NOMO-1 (cell line): ENCODE measurements around the gene MAB21L4.
A peak's percentile ranks its signal among the peaks of the same experiment; 100 is the strongest.

Experiments used
- DNase-seq, 2 experiments: peaks; one replicate each; lab custom pipeline; 2025; ENCODE audit not compliant: unreplicated experiment in 2 of 2; lab: John Stamatoyannopoulos, UW

Gene MAB21L4

GRCh38 chr2:240898108-240898730 lies 2.3 kb upstream of the MAB21L4 start:
- no peak for DNase-seq

GRCh38 chr2:240896871-240897692 lies 1.1 kb upstream of the MAB21L4 start:
- DNase-seq: no peak

GRCh38 chr2:240896394-240896793 lies 438 bp upstream of the MAB21L4 start:
- DNase-seq: no peak

GRCh38 chr2:240894836-240895558 lies 959 bp downstream of the MAB21L4 start:
- no peak for DNase-seq

GRCh38 chr2:240894006-240894405 lies 1.9 kb downstream of the MAB21L4 start:
- DNase-seq: no peak

GRCh38 chr2:240893363-240893844 lies 2.6 kb downstream of the MAB21L4 start:
- no peak for DNase-seq

- no peak for DNase-seq
Measured at GRCh38 chr2:240892925-240893324, 3.0 kb downstream of the MAB21L4 start.

- no peak for DNase-seq
Measured at GRCh38 chr2:240892356-240892755, 3.6 kb downstream of the MAB21L4 start.

- no peak for DNase-seq
Measured at GRCh38 chr2:240891492-240892340, 4.2 kb downstream of the MAB21L4 start.

- DNase-seq: no peak
Measured at GRCh38 chr2:240890691-240891090, 5.3 kb downstream of the MAB21L4 start.

- DNase-seq: no peak
Measured at GRCh38 chr2:240889601-240890560, 6.1 kb downstream of the MAB21L4 start.

- DNase-seq: no peak
Measured at GRCh38 chr2:240888890-240889573, 6.9 kb downstream of the MAB21L4 start.

GRCh38 chr2:240888130-240888889 lies 7.6 kb downstream of the MAB21L4 start:
- DNase-seq: no peak

GRCh38 chr2:240887631-240888030 lies 8.3 kb downstream of the MAB21L4 start:
- no peak for DNase-seq

- DNase-seq: no peak
Measured at GRCh38 chr2:240886678-240887609, 9.0 kb downstream of the MAB21L4 start.

GRCh38 chr2:240886023-240886565 lies 9.9 kb downstream of the MAB21L4 start:
- DNase-seq: peak; percentile 67 to 72

GRCh38 chr2:240885566-240885965 lies 10.4 kb downstream of the MAB21L4 start:
- no peak for DNase-seq
